Measurements from ENCODE around the gene NXT2. TPM values are rescaled to one million over a fixed set of nuclear protein-coding genes. Genes with fewer than 3 reads are reported as not detected.

NXT2 gene
- total RNA-seq, 1 experiment from 2014 or later, result 20.3 TPM

- Histone ChIP-seq H3K9ac (ENCODE audit: extremely low read depth, insufficient read length, low read length) (no peak overlapping the region), H3K79me2 (ENCODE audit: insufficient read depth, low read length) (no peaks in the 10 kb centered on the region), H4K8ac (replicated peaks; ENCODE audit: insufficient read length, low read depth, low read length) (no peak overlapping the region), H4K91ac (ENCODE audit: insufficient read length, low read depth, low read length) (no peak overlapping the region), H3K23me2 (ENCODE audit: insufficient read length, low read depth, low read length, poor library complexity, severe bottlenecking) (no peaks in the 10 kb centered on the region), H2BK15ac (ENCODE audit: low read depth, low read length) (no peak overlapping the region), H3K4me1 (ENCODE audit: insufficient read depth, low read length) (no peaks in the 10 kb centered on the region; the same call in 1 of the 2 replicates), H3K4ac (ENCODE audit: low read depth, low read length) (no peak overlapping the region), H3K23ac (ENCODE audit: insufficient read length, low read depth, low read length) (no peak overlapping the region), H2AK5ac (ENCODE audit: insufficient read length, low read length) (no peak overlapping the region), H3K27ac (ENCODE audit: insufficient read length, low read depth, low read length) (no peak overlapping the region), H3K56ac (ENCODE audit: insufficient read length, low read depth, low read length) (no peak overlapping the region), H4K20me1 (ENCODE audit: control insufficient read depth, insufficient read depth, insufficient read length) (no peaks in the 10 kb centered on the region), H3K18ac (ENCODE audit: insufficient read length, low read depth, low read length) (no peak overlapping the region), H2AFZ (ENCODE audit: low read length) (no peak overlapping the region), H3K9me3 (ENCODE audit: control insufficient read depth, low read depth, low read length) (no peaks in the 10 kb centered on the region), H3T11ph (ENCODE audit: low read length) (no peak overlapping the region), H2BK5ac (ENCODE audit: insufficient read length, low read length) (no peak overlapping the region), H3K4me2 (ENCODE audit: insufficient read depth, insufficient read length, low read length) (no peak overlapping the region), H2BK120ac (ENCODE audit: low read depth, low read length, poor library complexity, severe bottlenecking) (no peak overlapping the region), H2BK20ac (ENCODE audit: low read depth, low read length, poor library complexity, severe bottlenecking) (no peak overlapping the region), H4K5ac (ENCODE audit: insufficient read length, low read depth, low read length) (no peak overlapping the region), H3K14ac (ENCODE audit: insufficient read depth, low read length) (no peak overlapping the region), H3K79me1 (ENCODE audit: insufficient read depth, low read depth, low read length, poor library complexity, severe bottlenecking) (no peaks in the 10 kb centered on the region), H2BK12ac (ENCODE audit: insufficient read length, low read depth, low read length) (no peak overlapping the region), H3K27me3 (ENCODE audit: insufficient read depth, low read length) (no peaks in the 10 kb centered on the region)
- no peak overlapping the region for H3K27ac Mint-ChIP-seq
- H3K4me1 Mint-ChIP-seq, result peaks cover 7% of the 10 kb centered on the region in 2 experiments
- WGBS (ENCODE audit: extremely low coverage, insufficient read length, low lambda C conversion rate), result 100% methylated on average over 1 of the region's 1 CpG
- DNase-seq, result no peak
- peaks cover 21% of the 10 kb centered on the region for H3K27me3 Mint-ChIP-seq (ENCODE audit: low read depth)
- TF ChIP-seq CTCF (conservative IDR thresholded peaks at IDR 0.05), result no peak
- H3K36me3 Mint-ChIP-seq (ENCODE audit: insufficient read depth in 1 of 3, low read depth in 3 of 3), result no peaks in the 10 kb centered on the region; a peak in 1 of 7 replicates
- H3K4me3 Mint-ChIP-seq, result no peak overlapping the region
- no peaks in the 10 kb centered on the region; a peak in 2 of 5 replicates for H3K9me3 Mint-ChIP-seq
Measured at GRCh38 chrX:109519001-109519400, 17.6 kb upstream of the NXT2 start.

Measured in H9 (cell line).